Stimulated activated CD8-positive, alpha-beta memory T cell treated with anti-CD3 and anti-CD28 coated beads, Interleukin-12 subunit alpha, Interleukin-12 subunit beta, amount 100 ng/mL, for 4 hours (primary cell): ENCODE data around the gene CEP85.
"Not testable (repeated sequence)": the region's sequence is repeated elsewhere in the genome, so short reads cannot be mapped to it uniquely, and the experiment has no call there.

Source experiments
- DNase-seq: peaks from one replicate; pipeline ENCODE4 v3.0.0-alpha.2; 2020; ENCODE audit warnings: low read depth

CEP85 gene

DNA sequence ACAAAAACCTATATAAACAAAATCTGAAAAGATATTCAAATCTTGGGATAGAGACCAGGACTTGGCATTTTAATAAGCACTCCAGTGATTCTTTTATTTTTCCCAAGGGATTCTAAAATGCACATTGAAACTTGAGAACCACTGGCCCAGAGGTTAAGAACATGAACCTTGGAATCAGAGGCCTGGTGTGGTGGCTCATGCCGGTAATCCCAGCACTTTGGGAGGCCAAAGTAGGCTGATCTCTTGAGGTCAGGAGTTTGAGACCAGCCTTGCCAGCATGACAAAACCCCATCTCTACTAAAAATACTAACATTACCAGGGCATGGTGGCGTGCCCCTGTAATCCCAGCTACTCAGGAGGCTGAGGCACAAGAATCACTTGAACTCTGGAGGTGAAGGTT is 12.9 kb upstream of the CEP85 start:
- no peak for DNase-seq

DNA sequence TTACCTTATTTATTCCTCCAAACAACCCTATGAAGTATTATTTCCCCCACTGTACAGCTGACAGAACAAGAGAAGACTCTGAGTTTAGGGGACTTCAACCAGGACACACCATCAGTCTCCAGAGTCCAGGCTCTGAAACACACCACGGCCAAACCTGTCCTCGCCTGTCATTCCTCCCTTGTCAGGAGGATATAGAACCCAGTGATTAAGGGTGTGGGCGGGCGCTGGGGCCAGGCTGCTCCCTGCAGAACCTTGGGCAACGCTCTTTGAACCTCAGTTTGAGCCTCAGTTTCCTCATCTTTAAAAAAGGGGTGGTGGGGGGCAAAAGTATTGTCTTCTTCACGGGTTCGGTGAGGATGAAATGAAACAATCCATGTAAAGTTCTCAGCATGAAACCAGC is 9.4 kb upstream of the CEP85 start:
- DNase-seq = no peak

DNA sequence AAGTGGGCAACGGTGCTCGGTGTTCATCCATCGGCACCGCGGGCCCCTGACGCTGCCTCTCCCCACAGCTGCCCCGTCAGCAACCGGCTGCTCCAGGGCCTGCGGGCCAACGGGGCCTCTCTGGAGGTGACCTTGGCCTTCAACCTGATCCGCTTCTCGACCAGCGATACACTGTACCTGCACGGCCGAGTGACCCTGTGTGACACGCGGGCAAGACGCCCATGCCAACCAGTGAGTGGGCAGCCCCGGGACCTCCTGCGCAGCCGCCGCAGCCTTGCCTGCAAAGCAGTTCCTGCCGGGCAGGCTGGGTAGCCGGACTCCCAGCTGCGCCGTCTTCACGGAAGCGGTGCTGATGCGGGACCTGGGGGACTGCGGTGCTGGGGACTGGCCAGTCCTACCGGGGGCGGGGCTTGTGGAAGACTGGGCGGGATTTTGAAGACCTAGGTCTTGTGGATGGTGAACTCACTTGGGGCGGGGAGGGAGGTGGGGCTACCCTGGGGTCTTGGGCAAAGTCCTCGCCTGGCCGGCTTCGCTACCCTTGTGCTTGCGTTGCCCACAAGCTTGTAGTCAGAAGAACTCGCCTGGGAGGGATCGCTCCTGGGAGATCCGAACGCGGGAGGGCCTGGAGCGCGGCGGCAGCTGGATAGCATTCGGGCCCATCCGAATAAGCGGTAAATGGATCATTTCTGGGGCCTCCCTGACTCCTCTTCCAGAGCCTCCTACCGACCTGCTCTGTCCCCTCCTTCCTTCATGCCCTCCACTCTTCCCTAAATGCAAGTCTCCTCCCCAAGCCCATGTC is 8.8 kb upstream of the CEP85 start:
- peak; percentile 21 for DNase-seq

DNA sequence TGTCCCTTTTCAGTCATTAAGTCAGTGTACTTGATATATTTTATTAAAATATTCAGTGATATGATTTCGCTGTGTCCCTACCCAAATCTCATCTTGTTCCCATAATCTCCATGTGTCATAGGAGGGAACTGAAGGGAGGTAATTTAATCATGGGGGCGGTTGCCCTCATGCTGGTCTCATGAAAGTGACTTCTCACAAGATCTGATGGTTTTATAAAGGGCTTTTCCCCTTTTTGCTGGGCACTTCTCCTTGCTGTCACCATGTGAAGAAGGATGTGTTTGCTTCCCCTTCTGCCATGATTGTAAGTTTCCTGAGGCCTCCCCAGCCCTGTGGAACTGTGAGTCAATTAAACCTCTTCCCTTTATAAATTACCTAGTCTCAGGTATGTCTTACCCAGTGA is 3.3 kb upstream of the CEP85 start:
- not testable (repeated sequence) for DNase-seq

DNA sequence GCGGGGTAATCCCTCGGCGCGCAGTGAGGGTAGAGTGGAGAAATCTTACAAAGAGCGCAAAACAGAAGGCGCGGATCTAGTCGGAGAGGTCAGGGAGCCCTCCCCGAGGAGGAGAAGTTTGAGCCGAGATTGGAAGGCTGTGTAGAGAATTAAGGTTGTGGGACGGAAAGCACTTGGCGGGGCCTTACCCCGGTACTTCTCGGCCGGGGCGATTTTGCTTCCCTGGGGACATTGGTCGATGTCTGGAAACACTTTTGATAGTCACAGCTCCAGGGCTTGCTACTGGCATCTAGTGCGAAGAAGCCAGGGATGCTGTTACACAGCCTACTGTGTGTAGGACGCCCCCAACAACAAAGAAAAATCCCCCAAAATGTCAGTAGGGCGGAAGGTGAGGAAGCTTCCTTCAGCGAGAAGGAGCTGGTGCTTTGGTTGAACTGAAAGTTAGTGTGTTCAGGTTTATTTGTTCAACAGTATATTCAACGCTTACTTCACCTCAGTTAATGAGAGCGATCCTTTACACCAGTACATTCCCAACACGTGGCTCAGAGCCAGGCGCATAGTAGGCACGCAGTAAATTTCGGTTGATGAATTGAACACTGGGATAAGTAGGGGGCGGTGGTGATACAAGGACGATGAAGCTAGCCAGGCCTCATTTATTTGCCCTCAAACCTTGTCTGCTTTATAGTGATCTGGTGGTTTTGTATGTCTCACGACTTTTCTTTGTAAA is 807 bp downstream of the CEP85 start:
- no peak for DNase-seq

DNA sequence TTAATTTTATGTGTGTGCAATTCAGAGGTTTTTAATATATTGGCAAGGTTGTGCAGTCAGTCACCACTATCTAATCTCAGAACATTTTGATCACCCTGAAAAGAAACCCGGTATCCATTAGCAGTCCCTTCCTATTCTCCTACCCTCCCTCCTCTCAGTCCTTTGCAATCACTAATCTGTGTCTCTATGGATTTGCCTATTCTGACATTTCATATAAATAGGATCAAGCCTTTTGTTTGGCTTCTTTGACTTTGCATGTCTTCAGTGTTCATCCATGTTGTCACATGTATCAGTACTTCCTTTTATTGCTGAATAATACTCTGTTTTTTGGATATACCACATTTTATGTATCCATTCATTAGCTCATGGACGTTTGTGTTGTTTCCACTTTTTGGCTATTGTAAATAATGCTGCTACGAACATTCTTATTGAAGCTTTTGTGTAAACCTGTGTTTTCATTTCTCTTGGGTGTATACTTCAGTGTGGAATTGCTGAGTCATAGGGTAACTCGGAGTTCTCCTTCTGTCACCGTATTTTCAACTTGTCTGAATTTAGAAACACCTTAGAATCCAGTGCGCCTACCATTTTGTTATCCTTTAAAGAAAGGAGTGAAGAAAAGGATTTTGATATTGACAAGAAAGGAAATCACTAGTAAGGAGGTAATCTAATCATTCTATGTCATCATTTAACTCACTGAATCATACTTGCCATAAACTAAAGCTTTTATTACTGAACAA is 3.4 kb downstream of the CEP85 start:
- no peak for DNase-seq

DNA sequence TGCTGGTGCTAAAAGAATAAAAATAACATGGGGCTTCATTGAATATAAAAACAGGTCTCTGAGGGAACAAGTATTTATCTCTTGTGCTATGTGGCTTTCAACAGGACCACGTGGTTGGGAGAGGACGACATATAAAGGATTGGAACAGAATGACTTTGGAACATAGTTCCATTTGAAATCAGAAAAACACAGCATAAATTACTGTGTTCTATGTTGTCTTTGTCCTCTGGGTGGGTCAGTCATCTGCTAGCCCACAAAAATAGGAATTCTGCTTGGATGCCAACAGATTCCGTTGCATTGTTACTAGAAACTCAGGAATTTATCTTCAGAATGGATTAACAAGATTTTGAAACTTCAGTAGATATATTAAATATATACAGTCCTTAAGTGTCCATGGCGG is 5.9 kb downstream of the CEP85 start:
- no peak for DNase-seq

DNA sequence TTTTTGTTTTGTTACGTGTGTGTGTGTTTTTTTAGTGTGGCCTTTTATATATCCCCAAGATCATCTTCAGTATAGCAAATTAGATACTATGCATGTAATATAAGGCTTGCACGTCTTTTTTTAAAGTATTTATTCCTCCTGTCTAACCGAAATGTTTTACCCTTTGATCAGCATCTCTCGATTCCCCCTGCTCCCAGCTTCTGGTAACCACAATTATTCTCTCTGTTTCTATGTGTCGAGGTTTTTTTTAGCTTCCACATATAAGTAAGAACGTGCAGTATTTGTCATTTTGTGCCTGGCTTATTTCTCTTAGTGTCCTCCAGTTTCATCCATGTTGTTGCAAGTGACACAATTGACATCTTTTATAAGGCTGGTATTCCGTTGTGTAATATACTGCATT is 18.7 kb downstream of the CEP85 start:
- no peak for DNase-seq

DNA sequence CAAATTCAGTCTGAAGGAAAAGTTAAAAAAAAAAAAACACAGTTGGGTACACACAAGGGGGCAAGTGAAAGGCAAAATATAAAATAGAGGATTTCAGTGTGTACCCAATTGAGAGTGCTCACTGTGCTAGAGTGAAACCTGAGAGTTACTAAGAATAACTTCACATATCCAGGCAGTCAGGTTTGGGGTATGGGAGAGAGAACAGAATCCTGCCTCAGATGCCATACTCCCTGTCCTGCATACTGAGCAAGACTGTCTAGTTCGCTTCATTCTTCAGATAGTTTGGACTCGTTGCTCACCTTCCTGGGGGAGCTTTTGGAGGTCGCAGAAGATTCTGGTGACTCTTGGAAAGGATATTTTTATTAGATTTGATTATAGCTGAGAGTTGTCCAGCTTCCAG is 20.4 kb downstream of the CEP85 start:
- no peak for DNase-seq

DNA sequence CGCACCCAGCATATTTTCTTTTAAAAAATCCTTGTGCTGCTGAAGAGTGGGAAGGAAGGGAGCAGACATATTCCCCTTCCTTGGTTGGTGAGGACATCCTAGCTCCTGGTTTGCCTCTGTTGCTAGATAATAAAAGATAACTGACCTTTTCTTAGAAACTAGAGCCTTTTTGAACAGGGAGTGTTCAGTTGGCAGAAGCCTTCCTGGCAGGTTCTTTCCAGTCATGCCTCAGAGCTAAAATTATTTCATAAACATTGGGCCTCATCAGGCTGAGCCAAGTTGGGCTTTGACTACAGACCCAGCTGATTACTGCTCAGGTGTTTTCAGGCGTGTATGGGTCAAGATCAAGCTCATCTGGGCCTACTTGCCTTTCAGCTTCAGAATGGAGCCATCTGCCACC is 23.2 kb downstream of the CEP85 start:
- DNase-seq = no peak

DNA sequence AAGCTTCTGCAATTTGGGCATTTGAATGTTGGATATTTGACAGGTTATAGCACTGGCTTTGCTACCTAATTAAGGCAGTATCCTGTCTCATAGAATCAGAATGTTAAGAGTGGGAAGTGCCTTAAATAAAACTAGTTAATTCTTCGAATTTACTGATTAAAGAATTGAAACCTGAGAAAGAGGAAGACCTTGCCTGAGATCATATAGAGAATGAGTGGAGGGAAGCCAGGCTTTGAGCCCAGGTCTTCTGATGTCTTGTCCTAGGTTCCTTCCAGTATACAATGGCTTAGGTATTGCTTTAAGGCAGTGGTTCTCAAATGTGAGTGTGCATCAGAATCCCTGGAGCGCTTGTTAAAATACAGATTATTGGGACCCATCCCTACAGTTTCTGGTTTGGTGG is 25.0 kb downstream of the CEP85 start:
- no peak for DNase-seq

DNA sequence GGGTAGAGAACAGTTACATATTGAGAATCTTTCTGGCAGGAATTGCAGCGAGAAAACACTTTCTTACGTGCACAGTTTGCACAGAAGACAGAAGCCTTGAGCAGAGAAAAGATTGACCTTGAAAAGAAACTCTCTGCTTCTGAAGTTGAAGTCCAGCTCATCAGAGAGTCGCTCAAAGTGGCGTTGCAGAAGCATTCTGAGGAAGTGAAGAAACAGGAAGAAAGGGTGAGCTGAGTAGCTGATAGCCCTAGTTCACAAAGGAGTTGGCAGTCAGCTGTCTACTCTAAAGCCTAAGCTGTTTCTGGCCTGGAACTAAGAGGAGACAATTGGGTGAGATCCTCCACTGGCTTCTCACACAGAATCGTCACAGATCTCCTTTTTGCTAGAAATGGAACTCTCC is 25.6 kb downstream of the CEP85 start:
- no peak for DNase-seq

DNA sequence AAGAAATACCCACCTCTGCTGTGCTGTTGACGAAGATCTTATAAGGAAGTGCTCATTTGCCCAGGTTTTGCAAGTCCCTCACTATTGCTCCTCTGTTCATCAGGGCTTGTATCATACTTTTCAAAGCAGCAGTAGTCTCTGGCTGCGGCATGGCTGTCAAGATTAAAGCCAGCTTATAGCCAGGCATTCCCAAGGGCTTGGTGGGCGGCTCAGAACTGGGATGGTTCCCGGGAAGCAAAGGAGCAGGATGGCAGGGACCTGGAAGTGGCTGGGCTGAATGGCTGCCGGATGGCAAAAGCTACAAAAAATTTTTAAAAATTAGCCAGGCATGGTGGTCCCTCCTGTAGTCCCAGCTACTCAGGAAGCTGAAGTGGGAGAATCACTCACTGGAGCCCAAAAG is 29.2 kb downstream of the CEP85 start:
- no peak for DNase-seq

DNA sequence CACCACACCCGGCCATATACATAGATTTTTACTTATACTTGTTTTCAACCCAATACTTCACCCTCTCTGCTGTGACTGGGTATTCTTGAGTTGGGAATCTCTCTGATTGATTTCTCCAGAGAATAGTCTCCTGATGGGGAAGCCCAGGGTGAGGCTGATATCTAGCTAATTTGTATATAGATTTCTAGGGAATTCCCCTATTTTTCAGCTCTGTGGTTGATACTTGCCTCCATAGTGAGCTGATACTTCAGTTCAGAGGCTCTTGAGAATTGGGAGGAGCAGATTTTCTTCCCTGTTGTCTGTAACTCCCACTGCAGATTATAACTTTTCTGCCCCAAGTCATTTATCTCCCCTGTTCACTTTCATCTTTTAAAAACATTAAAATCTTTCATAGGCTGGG is 31.4 kb downstream of the CEP85 start:
- no peak for DNase-seq

DNA sequence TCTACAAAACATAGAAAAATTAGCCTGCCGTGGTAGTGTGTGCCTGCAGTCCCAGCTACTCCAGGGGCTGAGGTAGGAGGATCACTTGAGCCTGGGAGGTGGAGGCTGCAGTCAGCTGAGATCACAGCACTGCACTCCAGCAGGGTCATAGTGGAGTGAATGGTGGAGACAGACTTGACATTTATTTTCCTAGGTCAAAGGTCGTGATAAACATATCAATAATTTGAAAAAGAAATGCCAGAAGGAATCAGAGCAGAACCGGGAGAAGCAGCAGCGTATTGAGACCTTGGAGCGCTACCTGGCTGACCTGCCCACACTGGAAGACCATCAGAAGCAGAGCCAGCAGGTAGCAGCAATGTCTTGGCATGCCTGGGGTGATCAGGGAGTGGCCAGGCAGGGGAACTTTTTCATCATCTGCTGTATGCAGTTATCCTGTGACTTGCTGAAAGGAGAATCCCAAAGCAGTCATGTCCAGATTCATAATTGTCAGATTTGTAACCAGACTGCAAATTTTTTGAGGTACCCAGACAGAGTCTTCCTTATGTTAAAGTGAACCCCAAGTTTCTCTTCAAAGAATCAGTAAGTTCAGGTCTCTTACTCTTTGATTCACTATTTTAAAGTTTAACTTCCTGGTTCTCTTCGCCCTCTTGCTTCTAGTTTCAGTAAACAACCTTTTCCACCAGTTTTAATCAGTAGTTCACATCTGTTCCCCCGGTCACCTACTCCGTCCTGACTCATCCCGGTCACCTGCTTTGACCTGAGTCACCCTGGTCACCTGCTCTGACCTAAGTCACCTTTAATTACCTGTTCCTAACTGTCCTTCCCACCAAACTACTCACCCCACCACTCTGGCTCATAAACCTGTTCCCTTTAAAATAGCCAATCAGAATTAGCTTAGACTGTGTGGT is 34.5 kb downstream of the CEP85 start:
- no peak for DNase-seq

DNA sequence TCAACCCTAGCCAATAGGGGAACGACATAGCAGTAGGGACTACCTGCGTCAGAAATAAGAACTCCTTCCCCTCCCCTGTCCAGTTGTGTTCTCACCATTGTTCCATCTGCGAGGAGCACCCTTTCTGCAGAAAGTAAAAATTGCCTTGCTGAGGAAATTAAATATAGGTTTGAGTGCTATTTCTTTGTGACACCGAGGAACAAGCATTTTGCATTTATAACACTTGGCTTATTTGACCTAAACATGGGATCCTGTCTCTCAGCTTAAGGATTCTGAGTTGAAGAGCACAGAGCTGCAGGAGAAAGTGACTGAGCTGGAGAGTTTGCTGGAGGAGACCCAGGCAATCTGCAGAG is 35.2 kb downstream of the CEP85 start:
- DNase-seq = no peak

DNA sequence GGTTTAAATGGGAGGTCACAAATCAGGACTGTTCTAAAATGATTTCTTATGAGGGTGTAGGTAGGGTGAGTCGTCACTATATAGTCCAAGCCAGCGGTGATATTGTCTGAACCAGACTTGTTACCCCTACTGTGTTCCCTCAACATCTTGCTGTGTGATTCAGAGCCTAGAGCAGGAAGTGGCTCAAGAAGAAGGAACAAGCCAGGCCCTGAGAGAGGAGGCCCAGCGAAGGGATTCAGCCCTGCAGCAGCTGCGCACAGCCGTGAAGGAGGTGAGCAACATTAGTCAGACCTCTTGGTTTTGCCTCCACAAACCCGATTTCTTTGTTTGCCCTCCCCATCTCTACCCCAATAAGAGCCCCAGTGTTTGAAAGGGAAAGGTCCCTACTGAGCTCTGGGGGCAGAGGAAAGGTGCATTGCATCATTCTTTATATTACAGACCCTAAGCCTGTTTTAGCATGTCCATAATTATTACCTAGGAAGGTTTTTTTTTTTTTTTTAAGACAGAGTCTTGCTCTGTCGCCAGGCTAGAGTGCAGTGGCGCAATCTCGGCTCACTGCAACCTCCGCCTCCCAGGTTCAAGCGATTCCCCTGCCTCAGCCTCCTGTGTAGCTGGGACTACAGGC is 40.9 kb downstream of the CEP85 start:
- no peak for DNase-seq

DNA sequence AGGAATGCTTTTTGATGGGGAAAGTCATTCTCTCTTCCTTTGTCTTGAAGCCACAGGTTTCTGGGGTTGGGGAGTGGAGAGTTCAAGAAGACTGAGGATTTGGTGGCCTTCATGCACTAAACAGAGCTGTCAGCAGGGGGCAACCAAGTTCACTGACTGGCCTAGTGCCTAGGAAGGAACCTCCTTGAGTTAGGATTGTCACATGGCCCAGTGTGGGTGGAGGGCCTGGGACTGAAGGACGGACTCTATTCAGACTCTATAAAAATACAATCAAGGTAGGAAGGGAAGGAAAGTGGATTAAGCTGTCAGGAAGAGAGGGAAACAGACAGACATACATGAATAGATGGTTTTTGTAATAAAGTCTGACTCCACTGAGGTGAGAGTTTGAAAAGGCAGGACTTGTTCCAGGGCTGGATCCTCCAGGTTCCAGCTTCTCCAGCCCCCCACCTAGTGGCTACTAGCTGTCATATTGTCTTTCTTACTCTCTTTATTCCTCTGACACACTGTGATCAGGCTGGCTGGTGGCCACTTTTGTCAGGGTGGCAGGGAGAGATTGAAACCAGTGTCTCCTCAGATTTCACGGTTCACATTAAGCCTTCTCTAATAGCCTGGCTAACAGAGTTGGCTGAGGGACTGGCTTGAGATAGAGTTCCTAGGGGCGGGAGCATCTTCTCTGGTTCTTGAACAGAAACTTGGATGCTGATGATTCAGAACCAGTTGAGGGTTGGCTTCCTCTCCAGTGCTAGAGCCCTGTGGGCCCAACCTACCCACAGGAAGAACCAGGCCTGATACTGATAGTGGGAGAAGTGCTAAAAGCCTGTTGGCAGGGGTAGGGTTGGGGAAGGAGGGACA is 41.8 kb downstream of the CEP85 start:
- DNase-seq = peak; percentile 58

DNA sequence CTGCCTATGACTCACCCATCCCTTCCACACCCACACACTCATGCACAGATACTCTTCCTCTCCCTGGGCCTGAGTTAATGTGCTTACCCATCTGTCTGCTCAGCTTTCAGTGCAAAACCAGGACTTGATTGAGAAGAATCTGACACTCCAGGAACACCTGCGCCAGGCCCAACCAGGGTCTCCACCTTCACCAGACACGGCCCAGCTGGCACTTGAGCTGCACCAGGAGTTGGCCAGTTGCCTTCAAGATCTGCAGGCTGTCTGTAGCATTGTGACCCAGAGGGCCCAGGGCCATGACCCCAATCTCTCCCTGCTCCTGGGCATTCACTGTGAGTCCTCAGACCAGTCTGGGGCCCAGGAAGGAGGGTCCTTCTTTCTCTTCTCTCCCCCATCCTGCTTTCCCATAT is 42.4 kb downstream of the CEP85 start:
- DNase-seq = no peak

DNA sequence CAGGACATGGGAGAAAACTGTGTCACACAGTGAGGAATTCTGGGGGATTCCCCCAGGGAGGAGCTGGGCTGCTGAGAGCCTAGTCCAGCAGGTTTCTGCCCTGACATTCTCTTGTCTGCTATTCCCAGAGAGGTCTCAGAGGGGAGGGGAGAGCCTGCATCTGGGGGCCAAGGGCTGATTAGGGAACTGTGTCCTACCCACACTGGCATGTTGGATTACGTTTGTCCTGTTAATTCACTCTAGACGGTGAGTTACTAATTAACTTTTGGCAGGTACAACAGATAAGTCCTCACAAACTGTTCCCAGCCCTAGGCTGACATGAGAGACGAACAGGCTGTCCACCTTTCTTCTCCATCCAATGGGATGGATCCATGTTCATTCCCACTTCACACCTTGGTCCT is 43.3 kb downstream of the CEP85 start:
- no peak for DNase-seq

DNA sequence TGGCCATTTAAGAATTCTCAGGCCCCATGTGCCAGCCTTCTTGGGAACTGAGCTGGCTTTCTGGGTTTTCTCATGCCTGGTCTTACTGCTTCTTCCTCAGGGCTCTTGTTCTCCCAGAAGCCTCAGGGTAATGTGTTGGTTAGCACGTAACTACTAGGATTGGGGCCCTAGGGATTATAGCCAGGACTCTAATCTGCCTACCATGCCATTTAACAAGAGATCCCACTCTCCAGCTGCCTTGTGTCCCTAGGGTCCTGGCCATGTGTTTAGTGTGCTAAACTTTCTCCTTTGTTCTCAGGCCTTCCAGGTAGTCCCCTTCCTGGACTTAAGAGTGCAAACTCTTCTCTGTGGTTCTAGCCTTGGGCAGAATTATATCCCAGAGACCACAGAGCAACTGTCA is 43.7 kb downstream of the CEP85 start:
- no peak for DNase-seq
